CD4-positive, alpha-beta T cell (primary cell): Measurements from ENCODE around the gene CD300LG. TPM values are rescaled to one million over a fixed set of nuclear protein-coding genes. Genes with fewer than 3 reads are reported as not detected.
"Not testable (repeated sequence)": the region's sequence is repeated elsewhere in the genome, so short reads cannot be mapped to it uniquely, and the experiment has no call there.

Experiments
- ATAC-seq: fragments of 200-7000 bp; cut with Tn5 transposase; one replicate; pipeline ENCODE4 v1.10.0; 2022; ENCODE audit warnings: mild to moderate bottlenecking; ENCODE audit not compliant: poor library complexity
- CTCF ChIA-PET: fragments of 350-600 bp; sonication (Branson Sonifier 250); formaldehyde crosslinking; loops from one replicate; lab custom pipeline; 2021; ENCODE audit warnings: antibody characterized with exemption, inconsistent platforms; lab: Charles Lee
- POLR2A ChIA-PET: fragments of 350-600 bp; sonication (Branson Sonifier 250); formaldehyde crosslinking; loops from one replicate; lab custom pipeline; 2021; ENCODE audit warnings: antibody characterized with exemption, inconsistent platforms; lab: Charles Lee
- DNase-seq, 14 experiments: peaks; one replicate each; pipeline ENCODE4 v3.0.0-alpha.2; 2013 to 2020; ENCODE audit warnings: mixed read lengths in 2 of 14
- H3K27ac ChIP-seq, 2 donors: one replicate each; pipeline versions ENCODE4 v1.5.1 to v1.7.0; 2013; ENCODE audit warnings: low read length in 2 of 2, low read depth in 1 of 2, mild to moderate bottlenecking in 1 of 2
- H3K27me3 ChIP-seq, 2 experiments: 1 replicate in 1 of 2; 2 replicates in 1 of 2; pipeline versions ENCODE4 v1.6.1 to v1.7.0; 2013; ENCODE audit warnings: low read length in 2 of 2, control low read depth in 1 of 2, mild to moderate bottlenecking in 1 of 2, moderate library complexity in 1 of 2; ENCODE audit not compliant: insufficient read depth in 2 of 2, control insufficient read depth in 1 of 2
- H3K36me3 ChIP-seq: one replicate; pipeline ENCODE4 v1.6.1; 2013; ENCODE audit warnings: low read length, control low read depth; ENCODE audit not compliant: insufficient read depth
- H3K4me1 ChIP-seq: one replicate; pipeline ENCODE4 v1.6.1; 2013; ENCODE audit warnings: low read length, control low read depth; ENCODE audit not compliant: insufficient read depth
- H3K4me3 ChIP-seq: one replicate; pipeline ENCODE4 v1.5.1; 2013; ENCODE audit warnings: mild to moderate bottlenecking, low read length, moderate library complexity
- H3K9me3 ChIP-seq, 2 experiments: 1 replicate in 1 of 2; 2 replicates in 1 of 2; pipeline versions ENCODE4 v1.6.1 to v1.7.0; 2013; ENCODE audit warnings: low read length in 2 of 2, mild to moderate bottlenecking in 2 of 2, control low read depth in 1 of 2, moderate library complexity in 1 of 2; ENCODE audit not compliant: control insufficient read depth in 1 of 2, insufficient read depth in 1 of 2
- H3K27ac Mint-ChIP-seq: one replicate; pipeline ENCODE4 v1.8.0; 2020; ENCODE audit warnings: mixed read lengths
- H3K27me3 Mint-ChIP-seq: one replicate; pipeline ENCODE4 v1.8.0; 2021; ENCODE audit warnings: mixed read lengths
- H3K36me3 Mint-ChIP-seq: one replicate; pipeline ENCODE4 v1.8.0; 2021; ENCODE audit warnings: low read depth, mixed read lengths
- H3K4me1 Mint-ChIP-seq: one replicate; pipeline ENCODE4 v1.8.0; 2021; ENCODE audit warnings: low read depth, mixed read lengths
- H3K4me3 Mint-ChIP-seq: one replicate; pipeline ENCODE4 v1.8.0; 2020; ENCODE audit warnings: mild to moderate bottlenecking, mixed read lengths
- H3K9me3 Mint-ChIP-seq: one replicate; pipeline ENCODE4 v1.8.0; 2020; ENCODE audit warnings: mixed read lengths
- CTCF ChIP-seq: fragments of 200-600 bp; IDR thresholded peaks from one replicate; pipeline ENCODE4 v1.8.0; 2022; ENCODE audit warnings: antibody characterized with exemption, mild to moderate bottlenecking
- intact Hi-C, 2 experiments: fragments of 100-400 bp; cut with DNase I in 1 of 2; cut with micrococcal nuclease in 1 of 2; formaldehyde crosslinking; loops; one replicate each; pipeline versions ENCODE4 v1.15.1 to v1.9.0; 2023 to 2025; cut with DNase I, micrococcal nuclease
- total RNA-seq, 174 experiments: library from RNA in 2 of 174; stranded (reverse) in 2 of 174; gene quantifications; one replicate each; pipeline ENCODE4 v1.2.3 and lab custom pipeline; 2021 to 2026

The CD300LG gene
- total RNA-seq, 2 experiments from 2014 or later: not detected

DNA sequence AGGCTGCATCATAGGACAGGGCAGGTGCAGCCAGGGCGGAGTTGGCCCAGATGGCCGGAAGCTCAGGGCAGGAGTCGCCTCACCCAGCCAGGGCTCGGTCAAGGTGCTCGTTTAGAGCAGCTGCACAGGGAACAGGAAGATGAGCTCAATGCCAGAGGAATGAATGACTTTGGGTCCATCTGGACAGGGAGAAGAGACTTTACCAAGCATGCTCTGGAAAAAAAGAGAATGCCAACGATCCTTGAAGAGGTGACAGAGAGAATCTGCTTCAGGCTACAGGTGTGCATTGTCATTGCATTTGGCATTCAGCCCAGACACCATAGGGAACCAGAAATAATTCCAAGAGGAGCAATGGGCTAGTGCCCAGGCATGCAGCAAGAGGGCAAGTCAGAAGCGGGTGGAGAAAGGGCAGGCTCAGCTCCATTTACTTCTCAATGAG, 7.3 kb upstream of the CD300LG start:
- ATAC-seq: no peak
- POLR2A ChIA-PET: no interaction called here
- CTCF ChIA-PET: no interaction called here

DNA sequence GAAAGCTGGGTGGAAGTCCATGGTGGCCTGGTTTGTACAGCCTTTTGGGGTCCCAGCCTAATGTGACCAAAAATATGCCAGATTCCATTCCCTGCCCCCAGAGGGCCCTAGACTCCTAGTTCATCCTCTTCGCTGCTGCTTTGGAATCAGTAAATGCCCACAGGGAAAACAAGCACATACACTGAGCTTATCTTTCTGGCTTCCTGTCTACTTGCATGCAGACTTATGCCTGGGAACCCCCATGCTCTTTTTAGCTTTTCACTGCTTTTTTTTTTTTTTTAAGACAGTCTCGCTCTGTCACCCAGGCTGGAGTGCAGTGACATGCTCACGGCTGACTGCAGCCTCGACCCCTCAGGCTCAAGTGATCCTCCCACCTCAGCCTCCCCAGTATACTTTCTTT, 6.2 kb upstream of the CD300LG start:
- H3K36me3 ChIP-seq: no peaks in the 10 kb centered on the region
- DNase-seq: no peak
- H3K4me1 Mint-ChIP-seq: no peaks in the 10 kb centered on the region
- TF ChIP-seq CTCF: no peak
- no peaks in the 10 kb centered on the region for H3K36me3 Mint-ChIP-seq
- intact Hi-C loops: no loop called here
- H3K4me3 ChIP-seq: no peak overlapping the region
- no peak overlapping the region for H3K27ac Mint-ChIP-seq
- no peaks in the 10 kb centered on the region for H3K4me1 ChIP-seq
- H3K27me3 Mint-ChIP-seq: peaks cover 47% of the 10 kb centered on the region
- no peaks in the 10 kb centered on the region for H3K9me3 ChIP-seq
- no peak for ATAC-seq
- no peaks in the 10 kb centered on the region for H3K9me3 Mint-ChIP-seq
- H3K4me3 Mint-ChIP-seq: no peak overlapping the region
- no peak overlapping the region for H3K27ac ChIP-seq
- CTCF ChIA-PET: no interaction called here
- POLR2A ChIA-PET: no interaction called here
- H3K27me3 ChIP-seq: peaks cover 0 to 7% of the 10 kb centered on the region in 2 experiments

More for the DNA sequence above, 7.3 kb upstream of the CD300LG start:
- no peak for DNase-seq
- intact Hi-C loops: no loop called here
- Histone ChIP-seq H3K4me1 (no peaks in the 10 kb centered on the region), H3K36me3 (no peaks in the 10 kb centered on the region), H3K27ac (no peak overlapping the region), H3K4me3 (no peak overlapping the region), H3K9me3 (no peaks in the 10 kb centered on the region), H3K27me3 (peaks cover 2 to 11% of the 10 kb centered on the region in 2 experiments)
- H3K4me3 Mint-ChIP-seq: no peak overlapping the region
- H3K27me3 Mint-ChIP-seq: peaks cover 48% of the 10 kb centered on the region
- no peak overlapping the region for H3K27ac Mint-ChIP-seq
- H3K9me3 Mint-ChIP-seq: no peaks in the 10 kb centered on the region
- H3K4me1 Mint-ChIP-seq: no peaks in the 10 kb centered on the region
- no peak for TF ChIP-seq CTCF
- no peaks in the 10 kb centered on the region for H3K36me3 Mint-ChIP-seq

- no peaks in the 10 kb centered on the region for H3K36me3 ChIP-seq
- H3K36me3 Mint-ChIP-seq: no peaks in the 10 kb centered on the region
- no peaks in the 10 kb centered on the region for H3K4me1 ChIP-seq
- intact Hi-C loops: no loop called here
- no peaks in the 10 kb centered on the region for H3K9me3 ChIP-seq
- H3K27ac Mint-ChIP-seq: no peak overlapping the region
- H3K4me3 ChIP-seq: no peak overlapping the region
- H3K4me1 Mint-ChIP-seq: no peaks in the 10 kb centered on the region
- POLR2A ChIA-PET: no interaction called here
- no peaks in the 10 kb centered on the region for H3K9me3 Mint-ChIP-seq
- no peak for ATAC-seq
- peaks cover 0 to 7% of the 10 kb centered on the region in 2 experiments for H3K27me3 ChIP-seq
- peaks cover 47% of the 10 kb centered on the region for H3K27me3 Mint-ChIP-seq
- no peak for DNase-seq
- CTCF ChIA-PET: no interaction called here
- H3K27ac ChIP-seq: no peak overlapping the region
- no peak overlapping the region for H3K4me3 Mint-ChIP-seq
- TF ChIP-seq CTCF: no peak
Measured at GRCh38 chr17:43841282-43841681, 5.7 kb upstream of the CD300LG start.

GRCh38 chr17:43842091-43842974, 4.6 kb upstream of the CD300LG start:
- H3K27me3 ChIP-seq, H3K36me3 Mint-ChIP-seq, H3K9me3 Mint-ChIP-seq, intact Hi-C loops, POLR2A ChIA-PET, H3K9me3 ChIP-seq, CTCF ChIA-PET, H3K27ac ChIP-seq, H3K4me3 ChIP-seq, H3K4me3 Mint-ChIP-seq, ATAC-seq, H3K4me1 ChIP-seq, H3K4me1 Mint-ChIP-seq, H3K27ac Mint-ChIP-seq, H3K36me3 ChIP-seq, DNase-seq: not testable (repeated sequence)
- H3K27me3 Mint-ChIP-seq: peaks cover 41% of the 10 kb centered on the region
